IMR-90 (cell line): Measurements from ENCODE around the gene HOXD12. TPM values are rescaled to one million over a fixed set of nuclear protein-coding genes. Genes with fewer than 3 reads are reported as not detected.

ENCODE experiments used
- ATAC-seq: fragments of 200-7000 bp; cut with Tn5 transposase; 2 replicates; pipeline ENCODE4 v1.9.1; 2020; ENCODE audit warnings: low read depth, mild to moderate bottlenecking, moderate library complexity
- BruUV-seq: library from RNA; stranded (reverse); fragments of 400-500 nt; replicated peaks from 2 replicates; lab custom pipeline; 2021; lab: Mats Ljungman, UMichigan
- CTCF ChIA-PET: fragments of 300-600 bp; formaldehyde crosslinking; extraction: SDS; loops from one replicate; lab custom pipeline; 2021; ENCODE audit warnings: antibody characterized with exemption; lab: Yijun Ruan, JAX
- POLR2A ChIA-PET: fragments of 300-600 bp; sonication (Branson Sonifier 250); formaldehyde crosslinking; loops from one replicate; lab custom pipeline; 2022; ENCODE audit warnings: antibody characterized with exemption; ENCODE audit not compliant: unreplicated experiment; lab: Charles Lee
- DNase-seq: peaks from one replicate; pipeline ENCODE4 v3.0.0; 2013
- H2AFZ ChIP-seq: replicated peaks from 2 replicates; pipeline ENCODE3; 2013; ENCODE audit warnings: low read length, mild to moderate bottlenecking; ENCODE audit not compliant: poor library complexity
- H2AK5ac ChIP-seq: 2 replicates; pipeline ENCODE4 v1.6.1; 2013; ENCODE audit warnings: low read depth, low read length, inconsistent platforms
- H2AK9ac ChIP-seq: replicated peaks from 2 replicates; pipeline ENCODE3; 2013; ENCODE audit warnings: mild to moderate bottlenecking, low read depth, low read length, moderate library complexity; ENCODE audit not compliant: poor library complexity
- H2BK120ac ChIP-seq: 2 replicates; pipeline ENCODE4 v1.6.1; 2013; ENCODE audit warnings: low read depth, low read length, inconsistent platforms
- H2BK15ac ChIP-seq: 3 replicates; pipeline ENCODE4 v1.6.1; 2013; ENCODE audit warnings: low read depth, low read length, inconsistent platforms
- H2BK20ac ChIP-seq: 2 replicates; pipeline ENCODE4 v1.6.1; 2013; ENCODE audit warnings: low read depth, mild to moderate bottlenecking, inconsistent platforms, low read length, moderate library complexity
- H2BK5ac ChIP-seq: 2 replicates; pipeline ENCODE4 v1.6.1; 2013; ENCODE audit warnings: mild to moderate bottlenecking, low read depth, low read length, inconsistent platforms; ENCODE audit not compliant: poor library complexity, severe bottlenecking
- H3K14ac ChIP-seq: replicated peaks from 2 replicates; pipeline ENCODE4 v1.6.1; 2013; ENCODE audit warnings: low read depth, low read length, inconsistent platforms
- H3K18ac ChIP-seq: 2 replicates; pipeline ENCODE4 v1.6.1; 2013; ENCODE audit warnings: low read depth, low read length, control low read depth
- H3K23ac ChIP-seq: 2 replicates; pipeline ENCODE4 v1.6.1; 2013; ENCODE audit warnings: low read depth, low read length, inconsistent platforms
- H3K27ac ChIP-seq: 2 replicates; pipeline ENCODE4 v1.5.1; 2013; ENCODE audit warnings: mild to moderate bottlenecking, control low read depth, low read length; ENCODE audit not compliant: insufficient read depth
- H3K27me3 ChIP-seq: 2 replicates; pipeline ENCODE4 v1.6.1; 2013; ENCODE audit warnings: low read length; ENCODE audit not compliant: control insufficient read depth, insufficient read depth
- H3K36me3 ChIP-seq: 2 replicates; pipeline ENCODE4 v1.6.1; 2013; ENCODE audit warnings: low read length, mixed read lengths; ENCODE audit not compliant: control insufficient read depth, insufficient read depth
- H3K4ac ChIP-seq: 2 replicates; pipeline ENCODE4 v1.6.1; 2013; ENCODE audit warnings: low read depth, low read length, inconsistent platforms
- H3K4me1 ChIP-seq: 2 replicates; pipeline ENCODE4 v1.6.1; 2013; ENCODE audit warnings: low read length, mixed read lengths; ENCODE audit not compliant: control insufficient read depth, insufficient read depth
- H3K4me2 ChIP-seq: 2 replicates; pipeline ENCODE4 v1.6.1; 2013; ENCODE audit warnings: low read depth, mild to moderate bottlenecking, control low read depth, low read length, moderate library complexity
- H3K4me3 ChIP-seq: 2 replicates; pipeline ENCODE4 v1.5.1; 2013; ENCODE audit warnings: low read depth, mild to moderate bottlenecking, control low read depth, low read length, moderate library complexity; ENCODE audit not compliant: insufficient read depth
- H3K56ac ChIP-seq: 2 replicates; pipeline ENCODE4 v1.6.1; 2013; ENCODE audit warnings: low read length, inconsistent platforms; ENCODE audit not compliant: insufficient read depth; ENCODE audit errors: extremely low read depth
- H3K79me1 ChIP-seq, 2 experiments: 2 replicates each; pipeline ENCODE4 v1.6.1; 2013; ENCODE audit warnings: low read length in 2 of 2, inconsistent platforms in 1 of 2, low read depth in 1 of 2
- H3K9ac ChIP-seq: 2 replicates; pipeline ENCODE4 v1.6.1; 2013; ENCODE audit warnings: low read depth, low read length, control low read depth
- H3K9me1 ChIP-seq: 2 replicates; pipeline ENCODE4 v1.6.1; 2013; ENCODE audit warnings: low read length, inconsistent platforms; ENCODE audit not compliant: insufficient read depth
- H3K9me3 ChIP-seq: 2 replicates; pipeline ENCODE4 v1.6.1; 2013; ENCODE audit warnings: low read length; ENCODE audit not compliant: control insufficient read depth, insufficient read depth
- H4K20me1 ChIP-seq: 2 replicates; pipeline ENCODE4 v1.6.1; 2013; ENCODE audit warnings: low read length, inconsistent platforms; ENCODE audit not compliant: insufficient read depth
- H4K5ac ChIP-seq: 2 replicates; pipeline ENCODE4 v1.6.1; 2013; ENCODE audit warnings: mild to moderate bottlenecking, low read depth, low read length, control low read depth
- H4K8ac ChIP-seq, 2 experiments: 2 replicates each; pipeline ENCODE4 v1.6.1; 2013; ENCODE audit warnings: low read depth in 2 of 2, low read length in 2 of 2, control low read depth in 1 of 2, inconsistent platforms in 1 of 2
- H4K91ac ChIP-seq: 2 replicates; pipeline ENCODE4 v1.6.1; 2013; ENCODE audit warnings: low read depth, low read length, inconsistent platforms; ENCODE audit not compliant: insufficient read depth
- BHLHE40 ChIP-seq: fragments of 150-350 bp; IDR thresholded peaks from 2 replicates; pipeline ENCODE4 v1.6.1; 2016; ENCODE audit warnings: mild to moderate bottlenecking, low read depth, low read length
- CHD1 ChIP-seq: IDR thresholded peaks from 2 replicates; pipeline ENCODE4 v1.6.1; 2012; ENCODE audit warnings: low read depth, low read length, improper control_type of control experiment
- CTCF ChIP-seq: conservative IDR thresholded peaks from 2 replicates; pipeline ENCODE4 v1.5.1; 2012; ENCODE audit warnings: mild to moderate bottlenecking, low read depth, low read length, improper control_type of control experiment
- ELK1 ChIP-seq: fragments of 150-350 bp; IDR thresholded peaks from 2 replicates; pipeline ENCODE4 v1.6.1; 2016; ENCODE audit warnings: low read depth, mild to moderate bottlenecking, low read length, moderate library complexity, borderline replicate concordance
- MAFK ChIP-seq: IDR thresholded peaks from 2 replicates; pipeline ENCODE4 v1.6.1; 2012; ENCODE audit warnings: low read depth, low read length, improper control_type of control experiment
- MAZ ChIP-seq: IDR thresholded peaks from 2 replicates; pipeline ENCODE4 v1.6.1; 2012; ENCODE audit warnings: low read depth, mild to moderate bottlenecking, low read length, improper control_type of control experiment, moderate library complexity, borderline replicate concordance
- MXI1 ChIP-seq: IDR thresholded peaks from 2 replicates; pipeline ENCODE4 v1.6.1; 2012; ENCODE audit warnings: low read depth, mild to moderate bottlenecking, low read length, moderate library complexity, borderline replicate concordance
- NFE2L2 ChIP-seq: fragments of 150-350 bp; IDR thresholded peaks from 2 replicates; pipeline ENCODE4 v1.6.1; 2016; ENCODE audit warnings: low read depth, mild to moderate bottlenecking, low read length
- POLR2A ChIP-seq: IDR thresholded peaks from 2 replicates; pipeline ENCODE4 v1.6.1; 2012; ENCODE audit warnings: mild to moderate bottlenecking, low read depth, low read length
- RFX5 ChIP-seq: IDR thresholded peaks from 2 replicates; pipeline ENCODE4 v1.8.0; 2012; ENCODE audit warnings: low read depth, mild to moderate bottlenecking, low read length, moderate library complexity
- USF2 ChIP-seq: fragments of 150-350 bp; IDR thresholded peaks from 2 replicates; pipeline ENCODE4 v1.6.1; 2017; ENCODE audit warnings: mild to moderate bottlenecking, antibody characterized with exemption, low read length, low read depth
- WGBS, 2 experiments: methylation state at CpG; one replicate each; pipeline versions ENCODE4 v1.1.5 to v1.1.7; 2013; ENCODE audit warnings: missing lambda C conversion rate in 2 of 2; ENCODE audit not compliant: insufficient read length in 1 of 2; ENCODE audit errors: extremely low coverage in 2 of 2; 5-methylcytosine and 5-hydroxymethylcytosine counted together
- dilution Hi-C: fragments of 300-500 bp; cut with HindIII; formaldehyde crosslinking; loops from one replicate; pipeline ENCODE4 v1.14.3; 2018; ENCODE audit warnings: low sequenced_read_pairs; ENCODE audit not compliant: unreplicated experiment
- in situ Hi-C: fragments of 300-500 bp; cut with MboI; formaldehyde crosslinking; loops from 3 replicates; pipeline ENCODE4 v1.14.3; 2019; ENCODE audit warnings: low sequenced_read_pairs, inconsistent platforms, mixed read lengths
- intact Hi-C: fragments of 100-400 bp; cut with micrococcal nuclease; formaldehyde crosslinking; loops from 2 replicates; pipeline ENCODE4 v1.10.0; 2022
- polyA plus RNA-seq, 3 experiments: library from polyadenylated mRNA; depleted of rRNA; stranded (reverse); fragments of >200 nt; gene quantifications; 2 replicates each; pipeline ENCODE4 v1.2.3, GENCODE V29; 2012; ENCODE audit warnings: low replicate concordance in 1 of 3
- total RNA-seq: library from RNA; depleted of rRNA; stranded (reverse); fragments of >200 nt; gene quantifications from 2 replicates; pipeline ENCODE4 v1.2.3, GENCODE V29; 2012

HOXD12 gene
- total and polyA plus RNA-seq, 2 of the 4 experiments (the other 2 are of a cell fraction) = not detected

- no peak for TF ChIP-seq MXI1
Observed at GRCh38 chr2:176104316-176105077, 4.9 kb downstream of the HOXD12 start (continued).

- POLR2A ChIA-PET = no interaction called here
- Histone ChIP-seq H3K36me3 (no peaks in the 10 kb centered on the region), H3K4me1 (no peaks in the 10 kb centered on the region), H4K91ac (no peak overlapping the region), H3K56ac (no peak overlapping the region), H3K9me3 (peaks cover 6% of the 10 kb centered on the region), H2BK15ac (no peak overlapping the region), H2BK120ac (no peak overlapping the region), H3K4ac (no peak overlapping the region), H3K27ac (no peak overlapping the region), H3K79me1 (no peaks in the 10 kb centered on the region), H3K18ac (no peak overlapping the region), H3K9ac (no peak overlapping the region), H3K27me3 (peaks cover 95% of the 10 kb centered on the region), H2AK9ac (no peak overlapping the region), H4K20me1 (no peaks in the 10 kb centered on the region), H3K9me1 (no peaks in the 10 kb centered on the region), H4K8ac (no peak overlapping the region), H3K4me2 (no peak overlapping the region), H2AFZ (no peak overlapping the region), H4K5ac (no peak overlapping the region), H3K4me3 (no peak overlapping the region), H3K23ac (no peak overlapping the region), H2BK20ac (no peak overlapping the region), H2BK5ac (no peak overlapping the region), H3K14ac (no peak overlapping the region), H2AK5ac (no peak overlapping the region)
- intact Hi-C loops = no loop called here
- DNase-seq = no peak
- ATAC-seq = no peak
- CTCF ChIA-PET = no interaction called here
- BruUV-seq = no TSS peak
- dilution Hi-C loops = no loop called here
- WGBS, 2 experiments = 2% methylated on average over 9 of the region's 25 CpGs; no CpG with 5 or more reads in 1 of the 2 experiments
- in situ Hi-C loops = no loop called here
- TF ChIP-seq MAZ (no peak), MXI1 (no peak), CTCF (no peak), RFX5 (no peak), MAFK (no peak), ELK1 (no peak), POLR2A (no peak), CHD1 (no peak), BHLHE40 (no peak), NFE2L2 (no peak), USF2 (no peak)
Observed at GRCh38 chr2:176105078-176105729, 5.6 kb downstream of the HOXD12 start.
